Hematopoietic multipotent progenitor cell treated with erythropoietin and hydrocortisone succinate and interleukin-3 and kit ligand, for 17 days (in vitro differentiated cells): ENCODE data around the gene DGKD.

ENCODE experiments used
- DNase-seq: peaks from one replicate; pipeline ENCODE4 v3.0.0-alpha.2; 2015; ENCODE audit warnings: low spot score

Gene DGKD

GRCh38 chr2:233446121-233446520 lies 91.8 kb downstream of the DGKD start:
- DNase-seq = no peak

GRCh38 chr2:233446606-233447305 lies 92.5 kb downstream of the DGKD start:
- no peak for DNase-seq

- no peak for DNase-seq
These were observed 93.4 kb downstream of the DGKD start for GRCh38 chr2:233447506-233448219.

DNA sequence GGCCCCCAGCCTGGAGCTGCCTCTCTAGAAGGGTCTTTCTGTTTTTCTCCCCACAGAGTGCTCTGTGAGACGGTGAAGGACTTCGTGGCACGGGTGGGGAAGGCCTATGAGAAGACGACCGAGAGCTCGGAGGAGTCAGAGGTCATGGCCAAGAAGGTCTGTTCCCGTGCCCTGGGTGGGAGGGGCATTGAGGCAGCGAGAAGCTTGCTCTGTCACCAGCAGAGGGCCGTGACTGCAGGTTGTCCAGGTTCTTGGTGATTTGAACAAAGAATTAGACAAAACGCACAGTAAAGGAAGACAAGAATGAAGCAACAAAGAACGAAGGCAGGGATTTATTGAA lies 93.9 kb downstream of the DGKD start:
- no peak for DNase-seq

DNA sequence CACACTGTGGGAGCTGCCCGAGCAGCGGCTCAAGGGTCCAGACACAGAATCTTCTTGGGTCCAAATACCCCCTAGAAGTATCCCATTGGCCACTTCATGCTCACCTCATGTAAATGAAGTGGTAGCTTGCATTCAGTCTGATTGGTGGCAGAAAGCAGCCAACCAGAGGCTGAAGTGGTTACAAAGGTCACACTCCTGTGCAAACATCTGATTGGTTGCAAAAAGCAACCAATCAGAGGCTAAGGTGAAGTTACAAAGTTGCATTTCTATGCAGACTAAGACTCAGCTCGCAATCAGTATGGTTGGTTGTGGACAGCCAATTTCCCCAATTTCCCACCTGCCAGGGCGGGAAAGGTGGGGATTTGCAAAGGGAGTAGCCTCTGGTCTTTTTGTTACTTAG lies 94.3 kb downstream of the DGKD start:
- no peak for DNase-seq

GRCh38 chr2:233449081-233449901 lies 95.0 kb downstream of the DGKD start:
- DNase-seq = no peak

- DNase-seq = no peak
These were observed 95.9 kb downstream of the DGKD start for GRCh38 chr2:233449921-233450863.

- no peak for DNase-seq
These were observed 96.7 kb downstream of the DGKD start for GRCh38 chr2:233450864-233451575.

DNA sequence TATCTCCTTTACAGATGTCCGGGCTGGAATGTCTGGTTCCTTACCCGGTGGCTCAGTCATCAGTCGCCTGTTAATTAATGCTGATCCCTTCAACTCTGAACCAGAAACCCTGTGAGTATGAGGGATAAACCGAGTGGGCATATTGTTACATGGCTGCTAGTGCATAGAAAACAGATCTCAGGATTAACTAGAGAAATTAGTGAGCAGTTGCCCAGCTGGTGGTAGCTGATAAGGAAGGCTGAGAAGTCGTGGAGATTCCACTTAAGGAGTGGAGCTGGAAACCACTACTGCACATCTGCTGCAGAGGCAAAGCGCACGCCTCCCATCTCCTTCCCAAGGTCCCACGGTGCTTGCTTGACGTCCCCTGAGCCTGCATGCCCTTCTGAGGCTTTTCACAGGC lies 97.7 kb downstream of the DGKD start:
- peak; percentile 37 for DNase-seq

- DNase-seq = no peak
These were observed 99.0 kb downstream of the DGKD start for GRCh38 chr2:233453111-233453915.

DNA sequence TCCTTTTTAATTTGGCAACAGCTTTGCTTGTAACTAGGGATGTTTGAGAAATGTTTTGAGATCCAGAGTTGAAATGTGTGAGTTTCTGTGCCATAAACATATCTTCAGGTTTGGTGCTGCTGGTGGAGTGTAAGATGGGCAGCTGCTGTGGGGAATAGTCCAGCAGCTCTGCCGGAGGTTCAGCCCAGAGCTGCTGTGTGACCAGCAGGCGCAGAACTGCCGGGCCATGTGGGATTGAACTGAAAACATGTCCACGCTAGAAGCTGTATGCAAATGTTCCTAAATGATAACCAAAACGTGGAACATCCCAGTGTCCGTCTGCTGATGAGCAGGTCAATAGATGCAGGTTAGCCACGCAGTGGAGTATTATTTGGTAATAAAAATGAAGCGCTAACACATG lies 99.6 kb downstream of the DGKD start:
- DNase-seq = no peak

- DNase-seq = no peak
These were observed 100.7 kb downstream of the DGKD start for GRCh38 chr2:233455006-233455405.

DNA sequence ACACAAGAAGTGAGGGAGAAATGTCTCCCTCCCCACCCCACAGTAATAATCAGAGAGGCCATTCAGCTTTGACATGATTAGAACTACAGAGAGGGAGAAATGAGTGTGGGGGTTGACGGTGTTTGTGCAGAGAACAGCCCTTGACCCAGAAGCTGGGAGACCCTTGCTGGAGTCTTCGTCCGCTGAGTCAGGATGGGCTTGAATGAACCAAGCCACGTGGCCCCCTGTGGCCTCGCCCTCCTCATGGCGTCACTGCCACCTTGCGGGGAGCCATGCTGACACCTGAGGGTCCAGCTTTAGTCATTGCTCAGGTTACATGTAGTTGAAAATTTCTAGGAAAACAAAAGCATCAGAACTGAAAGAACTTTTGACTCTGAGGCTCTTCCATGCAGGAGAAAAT lies 101.2 kb downstream of the DGKD start:
- no peak for DNase-seq

GRCh38 chr2:233456111-233456510 lies 101.8 kb downstream of the DGKD start:
- no peak for DNase-seq

- DNase-seq = no peak
These were observed 102.6 kb downstream of the DGKD start for GRCh38 chr2:233456934-233457333.

GRCh38 chr2:233457356-233457755 lies 103.1 kb downstream of the DGKD start:
- DNase-seq = no peak

- no peak for DNase-seq
These were observed 103.8 kb downstream of the DGKD start for GRCh38 chr2:233458031-233458610.

DNA sequence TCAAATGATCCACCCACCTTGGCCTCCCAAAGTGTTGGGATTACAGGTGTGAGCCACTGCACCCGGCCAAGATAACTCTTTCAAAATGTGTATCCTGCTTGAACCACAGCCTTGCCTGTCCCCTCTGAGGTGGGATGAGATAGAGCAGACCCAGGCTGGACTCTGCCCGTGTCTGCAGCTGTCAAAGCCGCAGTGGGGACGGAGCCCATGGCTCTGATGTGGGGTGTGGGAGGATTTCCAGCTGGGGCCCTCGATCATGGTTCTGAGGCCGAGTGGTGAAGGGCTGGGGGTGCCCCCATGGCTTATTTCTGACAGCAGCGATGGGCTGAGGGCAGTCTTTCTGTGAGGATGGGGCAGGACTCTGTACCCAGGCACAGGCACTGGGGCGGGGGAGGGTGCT lies 104.5 kb downstream of the DGKD start:
- no peak for DNase-seq

DNA sequence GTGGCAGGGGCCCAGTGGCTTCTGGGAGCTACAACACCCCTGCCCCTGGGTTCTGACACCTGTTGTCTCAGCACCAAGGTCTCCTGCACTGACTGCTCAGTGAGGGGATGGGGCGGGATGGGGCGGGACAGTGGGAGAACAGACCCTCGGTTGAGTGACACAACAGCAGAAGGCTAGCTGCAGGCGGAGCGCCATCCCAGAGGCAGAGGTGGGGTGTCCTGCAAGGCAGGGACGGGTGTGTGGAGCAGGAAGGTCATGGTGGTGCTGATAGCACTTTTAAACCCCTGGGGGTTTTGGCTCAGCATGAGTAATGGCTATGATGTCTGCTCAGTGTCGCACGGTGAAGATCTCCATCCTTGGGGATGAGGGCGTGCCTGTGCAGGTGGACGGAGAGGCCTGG lies 105.1 kb downstream of the DGKD start:
- no peak for DNase-seq
